ENCODE results near the gene NUP54.
A peak's percentile ranks its signal among the peaks of the same experiment; 100 is the strongest.

NUP54 gene, protein sequence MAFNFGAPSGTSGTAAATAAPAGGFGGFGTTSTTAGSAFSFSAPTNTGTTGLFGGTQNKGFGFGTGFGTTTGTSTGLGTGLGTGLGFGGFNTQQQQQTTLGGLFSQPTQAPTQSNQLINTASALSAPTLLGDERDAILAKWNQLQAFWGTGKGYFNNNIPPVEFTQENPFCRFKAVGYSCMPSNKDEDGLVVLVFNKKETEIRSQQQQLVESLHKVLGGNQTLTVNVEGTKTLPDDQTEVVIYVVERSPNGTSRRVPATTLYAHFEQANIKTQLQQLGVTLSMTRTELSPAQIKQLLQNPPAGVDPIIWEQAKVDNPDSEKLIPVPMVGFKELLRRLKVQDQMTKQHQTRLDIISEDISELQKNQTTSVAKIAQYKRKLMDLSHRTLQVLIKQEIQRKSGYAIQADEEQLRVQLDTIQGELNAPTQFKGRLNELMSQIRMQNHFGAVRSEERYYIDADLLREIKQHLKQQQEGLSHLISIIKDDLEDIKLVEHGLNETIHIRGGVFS

GRCh38 chr4:76148142-76148865, at the start of gene NUP54:
NUP54 (minus strand) TSS chr4:76148397; CDS start chr4:76148374, 23 bp downstream.
- peak; percentile 94 for DNase-seq (ENCODE audit: low spot score)

- no peak for DNase-seq (ENCODE audit: low spot score)
Observed at GRCh38 chr4:76197031-76197743, 49.0 kb upstream of the NUP54 start.

DNA sequence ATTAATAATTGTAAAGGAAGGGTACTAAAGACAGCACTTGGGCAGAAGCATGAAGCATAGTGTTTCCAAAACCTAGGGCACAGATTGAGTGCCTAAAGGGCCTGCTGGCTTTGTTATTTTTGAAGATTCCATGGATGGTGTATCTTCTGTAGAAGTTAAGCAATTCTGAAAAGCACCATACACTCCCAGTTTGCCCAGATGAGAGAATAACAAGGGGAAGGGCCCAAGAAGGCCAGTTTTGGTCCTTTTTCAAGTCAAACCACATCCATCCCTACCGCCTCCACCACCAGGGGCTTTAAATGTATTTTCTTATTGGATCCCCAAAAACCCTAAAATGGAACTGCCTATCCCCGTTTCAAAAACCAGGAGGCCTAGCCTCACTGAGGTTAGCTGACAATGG, 48.2 kb upstream of the NUP54 start:
- DNase-seq (ENCODE audit: low spot score), result no peak

DNA sequence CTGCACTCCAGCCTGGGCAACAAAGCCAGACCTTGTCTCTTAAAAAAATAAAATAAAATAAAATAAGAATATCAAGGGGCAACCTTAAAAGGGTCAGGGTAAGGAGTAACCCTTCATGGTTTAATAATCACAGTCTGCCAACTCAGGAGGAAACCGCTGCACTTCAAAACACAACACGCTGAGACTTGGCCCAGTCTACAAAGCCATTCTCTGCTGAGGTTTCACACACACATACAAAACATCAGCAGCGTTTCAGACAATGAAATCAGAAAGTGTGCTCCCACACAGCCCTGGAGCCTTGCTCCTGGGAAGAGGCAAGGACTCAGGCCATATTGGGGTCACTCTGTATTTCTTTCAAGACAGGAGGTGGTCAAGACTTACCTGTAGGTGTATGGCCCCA, 47.1 kb upstream of the NUP54 start:
- no peak for DNase-seq (ENCODE audit: low spot score)

DNA sequence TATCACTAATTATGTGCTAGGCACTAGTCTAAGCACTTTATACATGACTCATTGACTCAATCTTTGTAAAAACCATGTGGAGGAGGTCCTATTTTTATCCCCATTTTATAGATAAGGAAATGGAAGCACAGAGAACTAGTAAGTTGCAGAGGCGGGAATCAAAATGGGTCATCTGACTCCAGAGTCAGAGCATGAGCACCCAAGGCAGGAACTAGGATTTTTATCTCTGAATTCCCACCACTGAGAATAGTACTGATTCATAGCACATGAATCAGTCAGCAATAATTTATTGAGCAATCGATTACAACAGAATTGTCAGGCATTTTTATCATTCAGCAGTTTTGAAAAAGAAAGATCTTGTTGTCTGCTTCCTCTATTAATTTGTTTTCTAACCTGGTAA, 46.1 kb upstream of the NUP54 start:
- DNase-seq (ENCODE audit: low spot score), result no peak

- no peak for DNase-seq (ENCODE audit: low spot score)
Observed at GRCh38 chr4:76192236-76192635, 44.0 kb upstream of the NUP54 start.

DNA sequence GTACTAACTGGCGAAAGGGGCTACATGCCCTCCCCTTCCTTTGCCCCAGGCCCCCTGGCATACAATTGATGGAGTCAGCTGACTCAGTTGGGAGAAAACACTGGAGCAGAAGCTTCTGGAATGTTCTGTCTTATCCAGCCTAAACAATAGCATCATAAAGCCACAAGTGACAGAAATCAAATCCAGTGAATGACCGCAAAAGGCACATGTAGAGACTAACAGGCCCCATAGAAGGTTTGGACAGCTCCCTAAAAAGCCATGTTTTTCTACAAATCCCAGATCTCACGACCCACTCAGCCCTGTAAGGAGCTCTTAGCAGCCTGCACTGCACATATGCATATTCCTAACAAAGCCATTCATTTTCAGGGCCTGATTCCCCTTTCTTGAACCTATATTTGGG, 40.4 kb upstream of the NUP54 start:
- no peak for DNase-seq (ENCODE audit: low spot score)

GRCh38 chr4:76188149-76188548, 40.0 kb upstream of the NUP54 start:
- DNase-seq (ENCODE audit: low spot score), result no peak

DNA sequence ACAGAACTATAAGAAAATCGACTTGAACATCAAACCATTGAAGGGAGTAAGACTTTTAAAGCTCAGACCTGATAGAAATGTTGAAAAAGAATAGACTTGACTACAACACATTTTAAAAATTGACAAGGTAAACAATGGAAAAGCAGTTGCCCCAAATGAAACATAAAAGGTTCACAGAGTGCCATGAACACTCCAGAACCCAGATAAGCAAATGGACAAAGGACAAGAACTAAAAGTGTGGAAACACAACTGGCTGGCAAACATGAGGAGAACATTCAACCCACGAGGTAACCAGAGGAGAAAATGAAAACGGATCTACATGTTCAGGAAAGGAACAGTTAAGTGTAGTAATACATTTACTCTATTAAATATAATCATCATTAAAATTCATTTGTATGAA, 39.0 kb upstream of the NUP54 start:
- no peak for DNase-seq (ENCODE audit: low spot score)

- no peak for DNase-seq (ENCODE audit: low spot score)
Observed at GRCh38 chr4:76182463-76182862, 34.3 kb upstream of the NUP54 start.

DNA sequence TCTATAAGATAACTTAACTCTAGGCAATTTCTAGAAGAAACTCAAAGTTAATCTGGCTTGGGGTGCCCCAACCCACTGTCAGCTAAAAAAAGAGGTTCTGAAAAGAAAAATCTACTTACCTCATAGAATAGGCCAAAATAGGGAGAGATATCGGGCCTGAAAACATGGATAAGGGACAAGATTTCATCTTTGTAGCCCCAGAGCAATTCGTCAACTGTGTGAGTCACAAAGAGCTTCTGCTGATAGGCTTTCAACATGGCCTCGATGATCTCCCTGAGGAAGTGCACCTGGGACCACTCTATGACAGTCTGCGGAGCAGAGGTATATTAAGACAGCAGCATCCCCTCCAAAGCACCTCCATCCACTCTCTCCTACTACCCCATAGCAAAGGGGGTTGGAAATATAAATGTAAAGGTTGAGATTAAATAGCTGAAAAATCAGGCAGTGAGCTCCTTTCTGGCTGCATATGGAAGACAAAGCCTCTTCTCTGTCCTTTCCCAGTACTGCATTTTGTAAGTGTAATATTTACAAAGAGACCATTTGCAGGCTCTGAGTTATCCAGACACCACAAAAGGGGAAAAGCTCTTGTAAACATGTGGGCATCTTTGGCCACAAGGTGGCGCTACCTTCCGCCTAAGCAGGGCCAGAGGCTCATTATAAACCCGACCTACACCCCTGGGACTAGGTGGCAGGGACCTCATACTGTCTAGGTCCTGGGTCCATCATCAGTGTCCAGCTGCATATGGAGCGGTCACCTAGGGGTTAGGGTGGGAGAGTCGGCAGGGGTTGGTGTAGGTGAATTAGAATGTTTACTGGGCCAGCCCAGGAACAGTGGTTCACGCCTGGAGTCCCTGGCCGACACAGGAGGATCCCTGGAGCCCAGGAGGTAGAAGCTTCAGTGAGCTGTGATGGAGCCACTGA, 31.5 kb upstream of the NUP54 start:
- DNase-seq (ENCODE audit: low spot score), result peak; percentile 89

DNA sequence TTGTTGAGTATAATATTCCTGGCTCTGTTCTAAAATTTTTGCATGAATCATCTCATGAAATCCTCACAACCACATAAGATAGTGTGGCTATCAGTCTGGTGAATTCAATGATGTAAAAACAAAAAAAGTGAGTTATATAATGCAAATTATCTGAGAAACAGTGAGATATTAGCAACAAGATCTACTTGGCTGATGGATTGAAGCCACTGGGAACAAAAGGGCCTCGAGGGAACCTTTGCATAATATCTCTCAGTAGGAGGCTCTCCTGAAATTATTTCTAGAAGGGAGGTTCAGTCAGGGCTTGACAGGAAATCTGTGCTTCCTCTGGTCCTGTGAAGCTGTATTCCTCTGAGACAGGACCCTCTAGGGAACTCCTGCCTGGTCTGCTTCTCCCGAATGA, 30.1 kb upstream of the NUP54 start:
- no peak for DNase-seq (ENCODE audit: low spot score)

GRCh38 chr4:76177709-76178108, 29.5 kb upstream of the NUP54 start:
- no peak for DNase-seq (ENCODE audit: low spot score)

DNA sequence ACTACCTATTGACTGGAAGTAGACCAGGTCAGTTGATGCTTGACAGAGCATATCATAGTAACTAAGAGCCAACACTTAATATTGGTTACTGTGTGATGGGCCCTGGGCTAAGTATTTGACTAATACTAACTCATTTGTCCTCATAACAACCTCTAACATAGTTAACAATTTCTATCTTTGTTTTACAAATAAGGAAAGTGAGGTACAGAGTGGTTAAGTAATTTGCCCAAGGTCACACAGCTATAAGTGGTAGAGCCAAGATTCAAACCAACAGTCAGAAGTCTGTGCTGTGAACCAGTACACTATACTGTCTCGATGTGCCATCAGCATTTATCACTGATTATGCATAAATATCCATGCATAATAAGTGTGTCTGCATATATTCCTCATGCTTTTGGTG, 27.1 kb upstream of the NUP54 start:
- no peak for DNase-seq (ENCODE audit: low spot score)

GRCh38 chr4:76174216-76174615, 26.0 kb upstream of the NUP54 start:
- DNase-seq (ENCODE audit: low spot score), result no peak

DNA sequence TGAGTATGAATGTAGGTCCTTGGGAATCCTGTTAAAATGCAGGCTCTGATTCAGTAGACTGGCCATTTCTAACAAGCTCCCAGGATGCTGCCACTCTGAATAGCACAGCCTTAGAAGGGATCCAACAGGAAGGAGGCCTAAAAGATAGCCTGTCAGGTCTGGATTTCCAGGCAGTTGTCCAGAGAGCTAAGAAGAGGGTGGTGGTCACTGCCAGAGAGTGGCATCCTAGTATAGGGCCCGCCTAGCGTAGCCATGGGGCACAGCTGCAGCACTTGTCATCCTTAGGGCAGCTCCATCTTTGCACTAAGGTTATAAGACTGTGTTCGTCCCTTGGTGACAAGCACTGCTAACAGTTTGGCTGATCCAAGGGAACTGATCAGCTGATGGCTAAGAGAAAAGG, 20.5 kb upstream of the NUP54 start:
- DNase-seq (ENCODE audit: low spot score), result no peak

GRCh38 chr4:76166480-76166879, 18.3 kb upstream of the NUP54 start:
- no peak for DNase-seq (ENCODE audit: low spot score)

DNA sequence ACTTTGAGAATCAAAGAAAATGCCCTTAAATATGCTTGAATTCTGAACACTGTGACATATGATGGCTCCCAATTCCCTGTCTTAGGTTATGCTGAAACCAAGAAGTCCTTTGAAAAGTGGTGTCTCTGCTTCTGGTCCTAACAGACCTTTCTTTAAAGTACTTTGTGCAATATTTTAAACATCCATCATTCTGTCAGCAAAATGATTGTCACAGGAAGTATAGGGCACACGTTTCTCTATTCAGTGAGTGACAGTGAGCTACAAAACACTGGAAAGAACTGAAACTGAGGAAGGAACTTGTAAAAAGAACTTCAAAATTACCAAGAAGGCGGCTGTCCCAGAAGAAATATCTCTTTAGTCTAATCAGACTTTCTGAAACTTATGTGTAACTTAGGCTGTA, 12.2 kb upstream of the NUP54 start:
- no peak for DNase-seq (ENCODE audit: low spot score)

DNA sequence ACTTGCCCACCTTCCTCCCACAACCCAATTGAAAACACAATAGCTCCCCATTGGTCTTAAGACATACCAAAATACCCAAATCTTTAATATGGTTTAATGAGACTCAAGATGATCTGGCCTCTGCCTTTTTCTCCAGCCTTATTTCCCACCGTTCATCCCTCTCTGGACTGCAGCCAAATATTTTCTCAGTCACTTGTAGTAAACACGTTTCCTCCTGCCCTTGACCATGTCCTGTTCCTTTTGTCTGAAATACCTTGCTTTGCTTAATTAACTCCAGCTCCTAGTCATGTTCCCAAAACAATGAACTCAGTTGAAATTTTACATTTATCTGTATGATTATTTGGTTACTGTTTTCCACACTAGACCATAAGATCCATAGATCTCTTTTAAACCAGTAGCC, 8.4 kb upstream of the NUP54 start:
- DNase-seq (ENCODE audit: low spot score), result no peak

DNA sequence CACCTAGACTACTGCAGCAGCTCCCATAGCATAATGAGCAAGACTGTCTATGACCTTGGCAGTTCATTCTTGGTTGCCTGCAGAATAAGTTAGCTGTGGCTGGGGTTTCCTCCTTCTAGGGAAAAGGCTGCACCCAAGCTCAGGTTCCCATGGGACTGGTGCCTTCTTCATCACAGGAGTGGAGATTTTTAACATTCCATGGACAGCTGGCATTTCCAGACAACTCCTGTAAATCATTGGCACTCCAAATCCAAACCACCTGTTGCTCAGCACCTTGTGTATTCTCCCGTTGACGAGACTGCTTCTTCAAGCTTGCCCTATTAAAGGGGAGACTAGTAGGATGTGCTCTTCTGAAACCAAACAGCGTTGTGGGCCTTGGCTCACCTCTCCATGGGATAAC, 7.8 kb upstream of the NUP54 start:
- DNase-seq (ENCODE audit: low spot score), result no peak

- DNase-seq (ENCODE audit: low spot score), result no peak
Observed at GRCh38 chr4:76153356-76153755, 5.2 kb upstream of the NUP54 start.
